GM12801 (cell line): ENCODE measurements around the gene ARHGEF4.

Experiments used
- TF ChIP-seq, protein P1 (sequence below): IDR thresholded peaks from one replicate; pipeline ENCODE4 v1.5.1; 2011; ENCODE audit warnings: control low read depth; ENCODE audit not compliant: insufficient read length; ENCODE audit errors: extremely low read depth

The ARHGEF4 gene

DNA sequence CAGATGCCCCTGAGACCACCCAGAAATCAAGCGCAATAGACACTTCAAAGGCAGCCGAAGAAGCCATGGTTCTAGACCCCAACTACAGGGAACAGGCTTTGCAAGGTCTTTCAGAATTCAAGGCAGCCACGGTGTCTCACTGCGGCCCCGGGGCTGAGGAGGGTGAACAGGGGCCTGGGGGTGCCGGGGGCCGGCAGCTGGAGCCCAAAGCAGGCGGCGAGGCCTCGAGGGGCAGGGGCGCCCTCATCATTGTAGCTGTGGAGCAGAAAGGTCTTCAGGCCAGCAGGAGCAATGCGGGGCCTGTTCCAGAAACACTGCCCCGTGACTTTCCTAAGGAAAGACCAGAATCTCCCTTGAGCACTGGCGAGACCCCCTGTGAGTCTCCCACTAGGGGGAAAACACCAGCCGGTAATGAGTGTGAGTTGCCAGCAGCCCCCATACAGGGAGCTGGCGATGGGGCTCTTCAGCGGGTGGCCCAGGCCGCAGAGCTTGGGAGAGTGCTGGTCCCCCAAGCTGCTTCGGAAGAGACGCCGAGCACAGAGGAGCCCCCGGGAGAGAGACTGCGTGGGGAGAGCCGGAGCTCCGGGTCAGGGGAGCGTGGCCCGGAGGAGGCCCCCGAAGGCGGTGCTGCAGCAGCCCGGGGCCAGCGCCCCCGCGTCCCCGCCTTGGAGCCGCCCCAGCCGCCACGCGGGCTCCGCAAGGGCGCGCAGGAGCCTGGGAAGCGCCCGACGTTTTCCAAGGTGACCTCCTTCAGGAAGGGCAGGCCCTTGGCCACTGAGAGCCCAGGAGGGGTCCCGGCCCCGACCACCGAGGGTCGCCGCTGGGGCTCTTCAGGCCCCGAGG lies 79.1 kb downstream of the ARHGEF4 start:
- TF ChIP-seq, protein P1, sequence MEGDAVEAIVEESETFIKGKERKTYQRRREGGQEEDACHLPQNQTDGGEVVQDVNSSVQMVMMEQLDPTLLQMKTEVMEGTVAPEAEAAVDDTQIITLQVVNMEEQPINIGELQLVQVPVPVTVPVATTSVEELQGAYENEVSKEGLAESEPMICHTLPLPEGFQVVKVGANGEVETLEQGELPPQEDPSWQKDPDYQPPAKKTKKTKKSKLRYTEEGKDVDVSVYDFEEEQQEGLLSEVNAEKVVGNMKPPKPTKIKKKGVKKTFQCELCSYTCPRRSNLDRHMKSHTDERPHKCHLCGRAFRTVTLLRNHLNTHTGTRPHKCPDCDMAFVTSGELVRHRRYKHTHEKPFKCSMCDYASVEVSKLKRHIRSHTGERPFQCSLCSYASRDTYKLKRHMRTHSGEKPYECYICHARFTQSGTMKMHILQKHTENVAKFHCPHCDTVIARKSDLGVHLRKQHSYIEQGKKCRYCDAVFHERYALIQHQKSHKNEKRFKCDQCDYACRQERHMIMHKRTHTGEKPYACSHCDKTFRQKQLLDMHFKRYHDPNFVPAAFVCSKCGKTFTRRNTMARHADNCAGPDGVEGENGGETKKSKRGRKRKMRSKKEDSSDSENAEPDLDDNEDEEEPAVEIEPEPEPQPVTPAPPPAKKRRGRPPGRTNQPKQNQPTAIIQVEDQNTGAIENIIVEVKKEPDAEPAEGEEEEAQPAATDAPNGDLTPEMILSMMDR = no peak

DNA sequence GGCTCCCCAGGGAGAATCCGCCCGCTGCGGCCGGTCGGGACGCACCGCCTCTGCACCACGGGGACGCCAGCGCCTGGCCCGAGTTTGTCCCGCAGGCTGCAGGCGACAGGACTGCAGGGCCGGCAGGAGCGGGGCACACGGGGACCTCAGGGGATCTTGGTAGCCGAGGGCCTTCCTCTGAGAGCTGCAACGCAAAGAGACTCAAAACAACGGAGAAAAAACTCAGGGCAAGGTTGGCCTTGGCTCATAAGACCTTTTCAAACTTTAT lies 79.7 kb downstream of the ARHGEF4 start:
- TF ChIP-seq, protein P1 = no peak

DNA sequence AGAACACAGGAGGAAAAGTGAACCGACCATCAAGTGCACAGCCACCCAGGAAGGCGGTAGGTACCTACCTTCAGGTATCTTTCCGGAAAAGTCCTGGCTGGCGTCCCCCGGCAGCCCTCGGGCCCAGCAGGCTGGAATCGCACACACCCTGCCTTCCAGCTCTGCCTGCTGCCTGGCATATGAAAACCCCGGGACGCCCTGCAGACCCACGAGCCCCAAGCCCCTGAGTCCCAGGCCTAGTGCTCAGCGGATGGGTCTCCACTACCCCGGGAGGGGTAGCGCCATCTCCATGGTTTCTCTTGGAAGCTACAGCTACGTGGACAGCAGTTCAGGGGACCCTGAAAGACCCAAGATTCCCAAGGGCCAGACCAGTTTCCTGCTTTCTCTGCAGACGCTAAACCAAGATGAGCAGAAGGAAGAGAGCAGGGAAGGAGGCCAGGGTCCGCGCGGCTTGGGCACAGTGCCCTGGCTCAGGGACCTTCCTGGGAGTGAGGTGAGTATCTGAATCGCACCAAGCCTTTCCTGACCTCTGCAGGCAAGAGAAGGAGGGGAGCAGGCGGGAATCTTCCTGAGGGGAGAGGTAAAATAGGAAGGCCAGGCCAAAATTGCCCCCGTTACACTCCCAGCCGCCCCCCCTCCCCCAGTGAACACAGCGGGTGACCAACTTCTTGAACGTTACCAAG lies 80.4 kb downstream of the ARHGEF4 start:
- TF ChIP-seq, protein P1 = no peak

DNA sequence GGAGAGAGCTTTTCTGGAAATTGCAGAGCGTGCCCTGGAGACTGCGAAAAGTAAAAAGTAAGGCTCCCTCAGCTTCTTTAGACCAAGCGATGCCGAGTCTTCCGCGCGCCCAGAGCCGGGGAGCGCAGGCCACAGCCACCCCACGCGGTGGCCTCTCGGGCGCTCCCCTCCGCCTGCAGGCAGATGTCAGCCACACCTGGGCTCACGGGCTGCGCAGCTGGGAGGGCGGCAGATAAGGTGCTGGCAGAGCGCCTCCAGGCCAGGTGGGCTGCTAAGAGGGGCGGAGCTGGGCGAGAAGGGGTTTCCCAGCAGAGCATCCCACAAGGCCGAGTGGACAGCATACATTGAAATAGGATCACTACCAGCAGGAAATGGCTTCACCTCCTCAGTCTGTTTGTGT lies 81.7 kb downstream of the ARHGEF4 start:
- TF ChIP-seq, protein P1 = no peak

DNA sequence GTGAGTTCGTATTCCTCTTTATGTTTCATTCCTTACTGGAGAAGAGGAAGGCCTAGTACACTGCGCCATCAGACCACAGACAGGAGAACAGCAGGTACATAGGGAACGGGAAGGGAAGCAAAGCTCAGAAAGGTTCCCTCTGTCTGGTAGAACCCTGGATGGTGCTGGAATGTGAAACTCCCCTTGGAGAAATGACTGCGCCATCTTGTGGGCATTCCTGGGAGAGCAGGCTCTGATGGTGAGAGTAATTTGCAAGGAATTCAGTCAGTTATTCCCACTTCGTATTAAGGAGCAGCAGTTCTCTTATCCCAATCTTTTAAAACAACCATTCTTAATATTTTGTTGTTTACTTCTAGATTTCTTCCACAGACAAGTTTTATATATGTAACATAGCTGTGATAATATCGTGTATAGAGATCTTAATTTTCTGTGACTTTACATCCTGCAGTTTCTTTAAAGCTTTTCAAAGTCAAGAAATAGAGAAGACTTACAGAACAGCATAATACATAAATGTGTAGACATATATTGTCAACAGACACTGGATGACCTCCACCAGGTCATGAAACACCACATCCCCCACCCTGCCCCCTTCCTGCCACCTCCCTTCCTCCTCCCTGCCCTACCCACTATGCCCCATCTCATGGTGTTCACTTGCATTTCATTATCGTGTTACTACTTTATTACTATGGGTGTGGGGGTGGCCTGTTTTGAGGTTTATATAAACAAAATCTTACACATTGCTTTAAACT lies 83.9 kb downstream of the ARHGEF4 start:
- TF ChIP-seq, protein P1 = no peak

DNA sequence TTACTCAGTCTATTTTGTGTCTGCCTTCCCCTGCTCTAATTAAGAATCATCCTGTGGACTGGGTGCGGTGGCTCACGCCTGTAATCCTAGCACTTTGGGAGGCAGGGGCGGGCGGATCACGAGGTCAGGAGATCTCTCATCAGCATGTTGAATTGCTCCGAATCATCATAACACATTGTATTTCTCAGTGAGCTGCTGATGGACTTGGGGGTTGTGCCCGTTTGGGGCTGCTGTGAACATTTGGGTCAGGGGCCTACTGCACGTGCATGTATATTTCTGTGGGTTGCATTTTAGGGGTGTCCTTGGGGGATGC lies 84.4 kb downstream of the ARHGEF4 start:
- TF ChIP-seq, protein P1 = no peak

DNA sequence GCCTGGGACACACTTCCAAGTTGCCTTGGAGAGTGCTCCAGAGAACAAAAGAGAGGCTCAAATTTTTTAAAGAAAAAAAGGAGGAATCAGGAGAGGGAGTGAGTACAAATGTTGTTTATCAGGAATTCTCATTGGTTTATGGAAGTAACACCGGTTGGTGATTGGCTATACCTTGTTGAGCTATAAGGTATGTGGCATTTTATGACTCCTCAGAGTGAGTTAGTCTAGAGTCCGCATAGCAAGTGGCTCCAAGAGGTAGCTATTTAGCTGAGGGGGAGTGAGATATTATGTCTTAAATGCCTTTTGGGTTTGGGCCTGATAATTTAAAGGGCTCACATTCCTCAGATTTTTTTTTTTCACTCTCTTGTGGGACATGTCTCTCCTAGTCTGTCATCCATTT lies 85.7 kb downstream of the ARHGEF4 start:
- TF ChIP-seq, protein P1 = no peak
